Astrocyte of the spinal cord (primary cell): ENCODE results near the gene GLTP.
A peak's percentile ranks its signal among the peaks of the same experiment; 100 is the strongest.

ENCODE experiments used
- DNase-seq: peaks from one replicate; pipeline ENCODE4 v3.0.0; 2011; ENCODE audit warnings: low read depth, low spot score
- H3K4me3 ChIP-seq: 2 replicates; pipeline ENCODE4 v1.5.1; 2011; ENCODE audit warnings: low read depth, mild to moderate bottlenecking, low read length, moderate library complexity
- in situ Hi-C: cut with HindIII; loops from 2 replicates; pipeline ENCODE4 v1.10.0; 2017; ENCODE audit warnings: low sequenced_read_pairs
- TF ChIP-seq, protein P1 (sequence below): IDR thresholded peaks from 2 replicates; pipeline ENCODE4 v1.5.1; 2012; ENCODE audit warnings: low read depth, mild to moderate bottlenecking, low read length, inconsistent platforms

Gene GLTP

DNA sequence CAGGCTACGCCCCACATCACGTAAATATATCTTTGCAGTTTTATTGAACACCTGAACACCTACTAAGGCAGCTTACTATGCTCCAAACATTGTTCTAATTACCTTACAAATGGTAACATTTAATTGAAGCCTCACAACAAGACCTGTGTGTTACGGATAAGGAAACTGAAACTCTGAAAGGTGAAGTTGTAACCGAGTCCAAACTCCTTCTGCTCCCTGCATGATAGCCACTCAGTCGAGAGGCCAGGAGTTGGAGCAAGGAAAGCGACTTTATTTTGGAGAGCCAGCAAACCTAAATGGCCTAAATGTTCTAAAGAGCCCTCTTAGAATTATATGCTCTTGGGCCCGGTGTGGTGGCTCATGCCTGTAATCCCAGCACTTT lies 34.5 kb downstream of the GLTP start:
- DNase-seq = no peak
- in situ Hi-C loops = no loop called here
- no peak overlapping the region for H3K4me3 ChIP-seq
- TF ChIP-seq, protein P1, sequence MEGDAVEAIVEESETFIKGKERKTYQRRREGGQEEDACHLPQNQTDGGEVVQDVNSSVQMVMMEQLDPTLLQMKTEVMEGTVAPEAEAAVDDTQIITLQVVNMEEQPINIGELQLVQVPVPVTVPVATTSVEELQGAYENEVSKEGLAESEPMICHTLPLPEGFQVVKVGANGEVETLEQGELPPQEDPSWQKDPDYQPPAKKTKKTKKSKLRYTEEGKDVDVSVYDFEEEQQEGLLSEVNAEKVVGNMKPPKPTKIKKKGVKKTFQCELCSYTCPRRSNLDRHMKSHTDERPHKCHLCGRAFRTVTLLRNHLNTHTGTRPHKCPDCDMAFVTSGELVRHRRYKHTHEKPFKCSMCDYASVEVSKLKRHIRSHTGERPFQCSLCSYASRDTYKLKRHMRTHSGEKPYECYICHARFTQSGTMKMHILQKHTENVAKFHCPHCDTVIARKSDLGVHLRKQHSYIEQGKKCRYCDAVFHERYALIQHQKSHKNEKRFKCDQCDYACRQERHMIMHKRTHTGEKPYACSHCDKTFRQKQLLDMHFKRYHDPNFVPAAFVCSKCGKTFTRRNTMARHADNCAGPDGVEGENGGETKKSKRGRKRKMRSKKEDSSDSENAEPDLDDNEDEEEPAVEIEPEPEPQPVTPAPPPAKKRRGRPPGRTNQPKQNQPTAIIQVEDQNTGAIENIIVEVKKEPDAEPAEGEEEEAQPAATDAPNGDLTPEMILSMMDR = no peak

DNA sequence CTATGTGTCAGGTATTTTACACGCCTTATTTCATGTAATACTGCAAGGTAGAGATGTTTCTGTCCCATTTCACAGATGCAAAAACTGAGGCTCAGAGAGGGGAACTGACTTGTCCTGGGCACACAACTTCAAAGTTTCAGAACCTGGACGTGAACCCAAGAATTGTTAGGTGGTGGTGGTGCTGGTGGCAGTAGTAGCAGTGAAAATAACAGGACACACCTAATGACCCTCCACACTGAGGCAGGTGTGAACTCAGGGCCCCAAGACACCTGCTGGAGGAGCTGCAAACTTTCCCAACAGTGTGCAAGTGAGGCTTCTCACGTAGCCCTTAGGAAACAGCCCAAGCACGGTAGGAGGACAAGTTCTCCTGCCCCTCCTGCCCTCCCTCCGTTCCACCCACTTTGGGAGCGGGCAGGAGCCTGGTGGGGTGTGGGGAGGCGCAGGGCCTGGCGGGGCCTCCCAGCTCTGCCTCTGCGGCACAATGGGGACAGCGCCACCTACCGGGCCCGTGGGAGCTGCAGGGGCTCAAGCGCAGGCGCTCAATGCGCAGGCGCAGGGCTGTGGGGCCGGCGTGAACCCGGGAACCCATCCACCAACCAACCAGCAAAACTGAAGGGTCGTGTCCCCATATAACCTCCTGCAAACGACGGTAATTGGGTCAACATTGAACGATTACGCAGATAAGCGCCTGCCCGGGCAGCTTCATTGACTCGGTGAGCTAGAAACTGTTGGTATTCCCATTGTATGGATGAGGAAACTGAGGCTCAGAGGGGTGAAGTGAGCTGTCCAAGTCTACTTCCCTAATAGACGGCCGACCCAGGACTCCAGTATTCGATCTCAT lies 35.1 kb downstream of the GLTP start:
- H3K4me3 ChIP-seq = peak overlapping the region; percentile 16
- peak; percentile 71 for DNase-seq
- in situ Hi-C loops = no loop called here
- TF ChIP-seq, protein P1 = peak; percentile 96

DNA sequence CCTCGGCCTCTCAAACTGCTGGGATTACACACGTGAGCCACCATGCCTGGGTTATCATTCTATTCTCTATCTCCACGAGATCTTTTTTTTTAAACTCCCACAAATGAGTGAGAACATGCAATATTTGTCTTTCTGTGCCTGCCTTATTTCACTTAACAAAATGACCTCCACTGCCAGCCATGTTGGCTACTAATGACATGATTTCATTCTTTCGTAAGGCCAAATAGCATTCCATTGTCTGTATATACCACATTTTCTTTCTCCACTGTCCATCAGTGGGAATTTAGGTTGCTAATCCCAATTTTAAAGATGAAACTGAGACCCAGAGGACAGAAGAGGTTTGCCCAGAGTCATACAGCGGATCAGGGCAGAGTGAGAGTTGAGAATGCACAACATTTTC lies 36.2 kb downstream of the GLTP start:
- TF ChIP-seq, protein P1 = no peak
- in situ Hi-C loops = no loop called here
- H3K4me3 ChIP-seq = no peak overlapping the region
- DNase-seq = no peak

DNA sequence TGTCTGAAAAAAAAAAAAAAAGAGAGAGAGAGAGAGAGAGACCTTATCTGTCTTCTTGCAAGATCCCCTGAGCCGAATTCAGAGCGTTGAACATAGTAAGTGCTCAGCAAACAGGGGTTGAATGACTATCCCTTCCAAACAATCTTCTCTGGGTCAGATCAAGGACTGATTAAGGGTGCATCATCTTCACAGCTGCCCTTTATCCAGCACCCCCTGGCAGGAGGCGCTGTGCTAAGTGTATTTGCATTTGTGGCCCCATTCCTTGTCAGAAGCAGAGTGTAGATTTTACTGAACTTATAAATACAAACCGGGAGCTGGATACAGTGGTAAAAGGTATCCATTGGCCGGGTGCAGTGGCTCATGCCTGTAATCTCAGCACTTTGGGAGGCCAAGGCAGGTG lies 38.3 kb downstream of the GLTP start:
- TF ChIP-seq, protein P1 = no peak
- no peak overlapping the region for H3K4me3 ChIP-seq
- in situ Hi-C loops = no loop called here
- DNase-seq = no peak

DNA sequence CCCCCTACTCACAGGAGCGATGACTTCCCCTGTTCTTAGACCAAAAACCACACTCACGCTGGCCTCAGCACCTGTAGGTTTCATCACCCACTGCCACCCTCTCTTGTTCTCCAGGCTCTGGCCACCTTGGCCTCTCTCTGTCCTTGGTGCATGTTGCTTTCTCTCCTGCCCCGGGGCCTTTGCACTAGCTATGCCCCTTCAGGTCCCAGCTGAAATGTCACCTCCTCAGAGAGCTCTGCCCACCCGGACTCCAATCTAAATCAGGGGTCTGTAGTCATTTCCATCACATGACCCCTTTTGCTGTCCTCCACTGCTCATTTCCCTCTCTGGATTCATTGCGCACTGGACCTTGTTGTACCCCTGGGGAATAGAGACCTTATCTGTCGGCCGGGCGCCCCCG lies 39.0 kb downstream of the GLTP start:
- TF ChIP-seq, protein P1 = no peak
- H3K4me3 ChIP-seq = no peak overlapping the region
- in situ Hi-C loops = no loop called here
- DNase-seq = no peak

DNA sequence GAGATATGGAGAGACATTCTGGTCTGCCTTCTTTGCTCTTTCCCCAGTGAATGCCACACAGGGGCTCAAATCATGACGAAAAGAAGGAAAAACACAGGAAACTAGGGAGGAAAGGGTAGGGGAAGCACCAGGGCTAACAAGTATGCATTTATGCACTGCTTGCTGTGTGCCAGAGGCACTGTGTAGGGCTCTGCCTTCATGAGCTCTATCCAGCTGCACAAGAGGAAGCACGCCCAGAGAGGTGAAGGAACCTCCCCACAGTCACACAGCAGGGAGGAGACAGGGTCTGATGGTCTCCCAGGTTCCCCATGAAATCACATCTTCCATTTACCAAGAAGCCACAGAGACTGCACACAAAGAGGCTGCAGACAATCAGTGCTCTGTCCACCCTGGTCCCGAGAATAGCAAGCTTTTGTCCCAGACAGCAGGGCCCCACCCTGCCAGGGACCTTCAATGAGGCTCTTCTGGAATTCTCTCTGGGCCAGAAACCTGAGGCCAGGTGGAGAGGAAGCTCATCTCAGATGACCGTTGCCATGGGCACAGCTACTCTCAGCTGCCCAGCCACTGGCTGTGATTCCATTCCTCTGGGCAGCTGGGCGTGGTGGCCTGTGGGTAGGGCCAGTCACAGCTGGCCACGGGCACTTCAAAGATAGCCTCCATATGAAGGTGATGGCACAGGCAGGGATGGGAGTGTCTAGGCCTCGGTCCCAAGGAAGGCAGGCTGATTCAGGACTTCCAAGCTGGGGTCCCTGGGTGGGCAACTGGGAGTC lies 39.9 kb downstream of the GLTP start:
- in situ Hi-C loops = no loop called here
- TF ChIP-seq, protein P1 = no peak
- DNase-seq = no peak
- H3K4me3 ChIP-seq = no peak overlapping the region
